Measurements from ENCODE around the gene METTL25B.

DNA sequence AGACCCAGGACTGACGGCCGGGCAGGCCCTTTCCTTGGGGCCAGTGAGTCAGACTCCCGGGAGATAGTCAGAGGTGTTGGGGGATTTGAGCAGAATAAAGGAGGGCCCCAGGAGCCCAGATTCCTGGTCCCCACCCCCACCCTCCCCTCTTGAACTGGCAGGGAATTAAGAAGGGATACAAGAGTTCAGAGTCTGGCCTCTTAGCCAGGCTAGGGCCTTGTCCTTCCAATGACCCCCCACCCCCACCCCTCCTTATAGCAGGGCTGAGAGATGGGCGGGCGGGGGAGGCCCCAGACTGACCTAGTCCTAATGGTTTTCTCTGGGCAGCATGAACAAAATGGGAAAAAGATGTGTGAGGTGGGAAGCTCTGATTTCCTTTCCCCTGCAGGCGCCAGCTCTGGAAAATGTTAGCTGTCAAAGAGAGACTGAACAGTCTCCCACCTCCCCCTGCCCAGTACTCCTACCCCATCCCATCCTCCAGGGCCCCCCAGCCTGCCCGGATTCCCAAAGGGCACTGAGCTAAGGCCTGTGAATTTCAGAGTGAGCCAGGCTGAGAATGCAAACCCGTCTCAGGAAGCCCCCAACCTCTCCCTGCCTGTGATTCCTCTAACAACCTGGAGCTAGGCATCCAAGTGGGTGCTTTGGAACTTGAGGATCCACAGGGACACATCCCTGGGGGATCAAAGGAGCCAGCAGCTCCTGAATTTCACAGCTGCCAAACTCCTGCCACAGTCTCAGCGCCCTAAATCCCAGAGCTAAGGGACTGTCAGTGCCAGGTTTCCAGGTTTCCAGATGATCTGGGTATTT, 17.1 kb upstream of the METTL25B start:
- no peak for TF ChIP-seq EZH2phosphoT487 (conservative IDR thresholded peaks at IDR 0.05; ENCODE audit: low read length)
- TF ChIP-seq, protein P1, sequence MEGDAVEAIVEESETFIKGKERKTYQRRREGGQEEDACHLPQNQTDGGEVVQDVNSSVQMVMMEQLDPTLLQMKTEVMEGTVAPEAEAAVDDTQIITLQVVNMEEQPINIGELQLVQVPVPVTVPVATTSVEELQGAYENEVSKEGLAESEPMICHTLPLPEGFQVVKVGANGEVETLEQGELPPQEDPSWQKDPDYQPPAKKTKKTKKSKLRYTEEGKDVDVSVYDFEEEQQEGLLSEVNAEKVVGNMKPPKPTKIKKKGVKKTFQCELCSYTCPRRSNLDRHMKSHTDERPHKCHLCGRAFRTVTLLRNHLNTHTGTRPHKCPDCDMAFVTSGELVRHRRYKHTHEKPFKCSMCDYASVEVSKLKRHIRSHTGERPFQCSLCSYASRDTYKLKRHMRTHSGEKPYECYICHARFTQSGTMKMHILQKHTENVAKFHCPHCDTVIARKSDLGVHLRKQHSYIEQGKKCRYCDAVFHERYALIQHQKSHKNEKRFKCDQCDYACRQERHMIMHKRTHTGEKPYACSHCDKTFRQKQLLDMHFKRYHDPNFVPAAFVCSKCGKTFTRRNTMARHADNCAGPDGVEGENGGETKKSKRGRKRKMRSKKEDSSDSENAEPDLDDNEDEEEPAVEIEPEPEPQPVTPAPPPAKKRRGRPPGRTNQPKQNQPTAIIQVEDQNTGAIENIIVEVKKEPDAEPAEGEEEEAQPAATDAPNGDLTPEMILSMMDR (IDR thresholded peaks at IDR 0.05; ENCODE audit: insufficient read depth, low read length, poor library complexity, severe bottlenecking) = no peak

All from SU-DHL-6 (cell line).